ENCODE measurements around the gene ZCCHC17.

GRCh38 chr1:31335007-31335406, 38.2 kb downstream of the ZCCHC17 start:
- TF ChIP-seq CTCF (IDR thresholded peaks at IDR 0.05) (peak; percentile 14 to 24 (median 14)), POLR2A (IDR thresholded peaks at IDR 0.05) (no peak)

Data from vagina (tissue), 2 donors.